ENCODE results near the gene TPRX2.

DNA sequence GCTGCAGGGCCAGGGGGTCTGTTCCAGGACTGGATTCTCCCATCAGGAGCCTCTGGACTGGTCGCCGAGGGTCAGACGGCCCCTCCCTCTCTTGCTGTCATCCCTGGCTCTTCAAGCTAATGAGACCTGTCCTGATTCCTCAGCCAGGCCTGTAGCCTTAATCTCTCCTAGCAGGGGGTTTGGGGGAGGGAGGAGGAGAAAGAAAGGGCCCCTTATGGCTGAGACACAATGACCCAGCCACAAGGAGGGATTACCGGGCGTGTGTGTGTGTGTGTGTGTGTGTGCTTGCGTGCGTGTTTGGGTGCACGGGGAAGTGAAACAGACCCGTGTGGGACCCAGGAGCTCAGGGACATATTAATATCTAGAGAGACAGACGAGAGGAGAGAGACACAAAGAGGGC lies 39.2 kb upstream of the TPRX2 start:
- TF ChIP-seq, protein P1, sequence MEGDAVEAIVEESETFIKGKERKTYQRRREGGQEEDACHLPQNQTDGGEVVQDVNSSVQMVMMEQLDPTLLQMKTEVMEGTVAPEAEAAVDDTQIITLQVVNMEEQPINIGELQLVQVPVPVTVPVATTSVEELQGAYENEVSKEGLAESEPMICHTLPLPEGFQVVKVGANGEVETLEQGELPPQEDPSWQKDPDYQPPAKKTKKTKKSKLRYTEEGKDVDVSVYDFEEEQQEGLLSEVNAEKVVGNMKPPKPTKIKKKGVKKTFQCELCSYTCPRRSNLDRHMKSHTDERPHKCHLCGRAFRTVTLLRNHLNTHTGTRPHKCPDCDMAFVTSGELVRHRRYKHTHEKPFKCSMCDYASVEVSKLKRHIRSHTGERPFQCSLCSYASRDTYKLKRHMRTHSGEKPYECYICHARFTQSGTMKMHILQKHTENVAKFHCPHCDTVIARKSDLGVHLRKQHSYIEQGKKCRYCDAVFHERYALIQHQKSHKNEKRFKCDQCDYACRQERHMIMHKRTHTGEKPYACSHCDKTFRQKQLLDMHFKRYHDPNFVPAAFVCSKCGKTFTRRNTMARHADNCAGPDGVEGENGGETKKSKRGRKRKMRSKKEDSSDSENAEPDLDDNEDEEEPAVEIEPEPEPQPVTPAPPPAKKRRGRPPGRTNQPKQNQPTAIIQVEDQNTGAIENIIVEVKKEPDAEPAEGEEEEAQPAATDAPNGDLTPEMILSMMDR (IDR thresholded peaks at IDR 0.05; ENCODE audit: control extremely low read depth in 1 of 3, insufficient read depth in 1 of 3, low read depth in 1 of 3, low read length in 3 of 3) = no peak
- TF ChIP-seq NRF1 (IDR thresholded peaks at IDR 0.05; ENCODE audit: low read depth, low read length) = no peak
- TF ChIP-seq, protein P2, sequence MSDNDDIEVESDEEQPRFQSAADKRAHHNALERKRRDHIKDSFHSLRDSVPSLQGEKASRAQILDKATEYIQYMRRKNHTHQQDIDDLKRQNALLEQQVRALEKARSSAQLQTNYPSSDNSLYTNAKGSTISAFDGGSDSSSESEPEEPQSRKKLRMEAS (IDR thresholded peaks at IDR 0.05) = peak; percentile 30; the same call in 1 of the 2 replicates
- no peak for TF ChIP-seq TCF12 (IDR thresholded peaks at IDR 0.05; ENCODE audit: low read depth, low read length)
- TF ChIP-seq EGR1 (IDR thresholded peaks at IDR 0.05; ENCODE audit: borderline replicate concordance, low read depth, low read length) = no peak
- TF ChIP-seq POLR2A (IDR thresholded peaks at IDR 0.05; ENCODE audit: control extremely low read depth in 1 of 2, low read depth in 2 of 2, low read length in 2 of 2) = no peak
- TF ChIP-seq PHF8 (conservative IDR thresholded peaks at IDR 0.05; ENCODE audit: low read depth, low read length) = no peak
- peak; percentile 31 for TF ChIP-seq NANOG (IDR thresholded peaks at IDR 0.05; ENCODE audit: insufficient read depth, low read depth, low read length, poor library complexity, severe bottlenecking)
- no peak for TF ChIP-seq EZH2 (IDR thresholded peaks at IDR 0.05; ENCODE audit: low read depth, low read length, severe bottlenecking)
- TF ChIP-seq POLR2AphosphoS5 (IDR thresholded peaks at IDR 0.05; ENCODE audit: low read depth, low read length) = no peak
- TF ChIP-seq KDM5A (IDR thresholded peaks at IDR 0.05; ENCODE audit: low read length) = no peak
- TF ChIP-seq SIX5 (IDR thresholded peaks at IDR 0.05; ENCODE audit: low read depth, low read length) = no peak

Data from H1 (cell line).